HG03066 (cell line): Measurements from ENCODE around the gene ST6GAL1.
"Not testable (repeated sequence)": the region's sequence is repeated elsewhere in the genome, so short reads cannot be mapped to it uniquely, and the experiment has no call there.

Experiments used
- ATAC-seq: cut with Tn5 transposase; IDR thresholded peaks from one replicate; pipeline ENCODE4 v1.9.1; 2021; ENCODE audit warnings: low read depth; ENCODE audit not compliant: unreplicated experiment

Gene ST6GAL1

GRCh38 chr3:186939536-186939935, 9.2 kb downstream of the ST6GAL1 start:
- no peak for ATAC-seq

- ATAC-seq = no peak
Observed at GRCh38 chr3:186940967-186941366, 10.6 kb downstream of the ST6GAL1 start.

GRCh38 chr3:186942168-186942567, 11.8 kb downstream of the ST6GAL1 start:
- ATAC-seq = no peak

GRCh38 chr3:186945255-186945823, 15.0 kb downstream of the ST6GAL1 start:
- ATAC-seq = no peak

GRCh38 chr3:186946756-186947375, 16.5 kb downstream of the ST6GAL1 start:
- ATAC-seq = peak; percentile 85

GRCh38 chr3:186949281-186949982, 19.1 kb downstream of the ST6GAL1 start:
- ATAC-seq = no peak

- ATAC-seq = no peak
Observed at GRCh38 chr3:186950402-186951093, 20.2 kb downstream of the ST6GAL1 start.

- ATAC-seq = no peak
Observed at GRCh38 chr3:186951640-186952552, 21.6 kb downstream of the ST6GAL1 start.

GRCh38 chr3:186953011-186953487, 22.7 kb downstream of the ST6GAL1 start:
- no peak for ATAC-seq

GRCh38 chr3:186953992-186954699, 23.8 kb downstream of the ST6GAL1 start:
- not testable (repeated sequence) for ATAC-seq

GRCh38 chr3:186955898-186956696, 25.8 kb downstream of the ST6GAL1 start:
- ATAC-seq = no peak

GRCh38 chr3:186959029-186959624, 28.8 kb downstream of the ST6GAL1 start:
- no peak for ATAC-seq

GRCh38 chr3:186960347-186960746, 30.0 kb downstream of the ST6GAL1 start:
- no peak for ATAC-seq

GRCh38 chr3:186962445-186962844, 32.1 kb downstream of the ST6GAL1 start:
- no peak for ATAC-seq

GRCh38 chr3:186963636-186964035, 33.3 kb downstream of the ST6GAL1 start:
- no peak for ATAC-seq

- no peak for ATAC-seq
Observed at GRCh38 chr3:186964071-186964470, 33.7 kb downstream of the ST6GAL1 start.

GRCh38 chr3:186964616-186965015, 34.3 kb downstream of the ST6GAL1 start:
- no peak for ATAC-seq

GRCh38 chr3:186965141-186965879, 35.0 kb downstream of the ST6GAL1 start:
- peak; percentile 60 for ATAC-seq
